Lower leg skin (tissue), 3 donors: ENCODE measurements around the gene ZNF213.

ENCODE experiments used
- POLR2A ChIP-seq, 2 donors: fragments of 450-650 bp; IDR thresholded peaks; one replicate each; pipeline ENCODE4 v1.6.1; 2016 to 2017; ENCODE audit warnings: antibody characterized with exemption in 2 of 2, mild to moderate bottlenecking in 1 of 2, moderate library complexity in 1 of 2
- TF ChIP-seq, protein P1 (sequence below), 3 donors: fragments of 450-650 bp; IDR thresholded peaks; one replicate each; pipeline ENCODE4 v1.5.1; 2016; ENCODE audit warnings: antibody characterized with exemption in 3 of 3, mild to moderate bottlenecking in 3 of 3, moderate library complexity in 2 of 3

DNA sequence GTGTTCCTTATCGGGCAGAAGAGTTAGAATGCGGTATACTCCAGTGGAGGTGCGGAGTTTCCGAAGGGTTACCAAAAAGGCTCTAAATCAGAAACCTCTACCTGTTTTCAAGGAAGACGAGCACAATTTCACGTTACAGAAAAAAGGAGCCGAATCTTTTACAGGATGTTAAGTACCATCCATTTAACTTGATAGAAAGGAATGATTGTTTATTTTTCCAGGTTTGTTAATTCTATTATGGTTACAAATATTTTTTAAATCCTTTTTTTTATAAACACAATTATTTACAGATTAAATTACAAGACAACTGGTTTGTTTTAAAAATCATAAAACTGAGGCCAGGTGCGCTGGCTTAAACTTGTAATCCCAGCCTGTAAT is 18.2 kb downstream of the ZNF213 start:
- TF ChIP-seq, protein P1, sequence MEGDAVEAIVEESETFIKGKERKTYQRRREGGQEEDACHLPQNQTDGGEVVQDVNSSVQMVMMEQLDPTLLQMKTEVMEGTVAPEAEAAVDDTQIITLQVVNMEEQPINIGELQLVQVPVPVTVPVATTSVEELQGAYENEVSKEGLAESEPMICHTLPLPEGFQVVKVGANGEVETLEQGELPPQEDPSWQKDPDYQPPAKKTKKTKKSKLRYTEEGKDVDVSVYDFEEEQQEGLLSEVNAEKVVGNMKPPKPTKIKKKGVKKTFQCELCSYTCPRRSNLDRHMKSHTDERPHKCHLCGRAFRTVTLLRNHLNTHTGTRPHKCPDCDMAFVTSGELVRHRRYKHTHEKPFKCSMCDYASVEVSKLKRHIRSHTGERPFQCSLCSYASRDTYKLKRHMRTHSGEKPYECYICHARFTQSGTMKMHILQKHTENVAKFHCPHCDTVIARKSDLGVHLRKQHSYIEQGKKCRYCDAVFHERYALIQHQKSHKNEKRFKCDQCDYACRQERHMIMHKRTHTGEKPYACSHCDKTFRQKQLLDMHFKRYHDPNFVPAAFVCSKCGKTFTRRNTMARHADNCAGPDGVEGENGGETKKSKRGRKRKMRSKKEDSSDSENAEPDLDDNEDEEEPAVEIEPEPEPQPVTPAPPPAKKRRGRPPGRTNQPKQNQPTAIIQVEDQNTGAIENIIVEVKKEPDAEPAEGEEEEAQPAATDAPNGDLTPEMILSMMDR (IDR thresholded peaks at IDR 0.05): no peak
- no peak for TF ChIP-seq POLR2A (IDR thresholded peaks at IDR 0.05)
